Measurements from ENCODE around the gene TSPAN14. TPM values are rescaled to one million over a fixed set of nuclear protein-coding genes. Genes with fewer than 3 reads are reported as not detected.

TSPAN14 gene
- total RNA-seq, 1 experiment from 2014 or later: 73.5 TPM

DNA sequence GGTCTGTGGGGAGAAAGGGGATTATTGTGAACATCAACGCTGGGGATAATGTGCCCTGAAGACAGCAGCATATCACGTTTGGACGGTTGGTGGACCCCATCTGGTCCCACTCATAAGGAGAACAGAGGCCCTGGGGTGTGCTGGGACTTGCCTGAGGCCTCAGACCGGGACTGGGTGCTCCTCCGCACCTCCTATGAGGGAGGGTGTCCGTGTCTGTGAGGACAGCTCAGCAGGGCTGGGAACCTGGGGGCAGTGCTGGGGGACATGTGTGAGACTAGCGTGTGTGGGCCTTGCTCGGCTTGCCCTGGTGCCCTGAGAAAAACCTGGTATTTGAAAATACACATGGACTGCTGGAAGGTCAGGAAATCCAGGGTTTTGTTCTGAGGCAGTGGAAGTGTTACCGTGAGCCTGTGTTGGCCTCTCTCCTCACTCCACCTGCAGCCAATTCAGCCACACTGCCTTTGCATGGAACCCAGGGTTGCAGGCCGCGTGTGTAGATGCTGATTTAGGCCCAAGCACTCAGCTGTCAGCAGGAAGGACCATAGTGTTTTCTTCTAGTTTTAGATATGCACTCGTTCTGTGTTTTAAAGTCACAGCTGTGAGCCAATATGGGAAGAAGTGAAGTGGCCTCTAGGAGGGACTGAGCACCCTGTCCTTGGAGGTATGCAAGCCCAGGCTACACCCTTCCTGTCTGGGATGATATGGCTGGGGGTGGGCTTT lies 70.2 kb downstream of the TSPAN14 start (continued):
- TF ChIP-seq, protein P1, sequence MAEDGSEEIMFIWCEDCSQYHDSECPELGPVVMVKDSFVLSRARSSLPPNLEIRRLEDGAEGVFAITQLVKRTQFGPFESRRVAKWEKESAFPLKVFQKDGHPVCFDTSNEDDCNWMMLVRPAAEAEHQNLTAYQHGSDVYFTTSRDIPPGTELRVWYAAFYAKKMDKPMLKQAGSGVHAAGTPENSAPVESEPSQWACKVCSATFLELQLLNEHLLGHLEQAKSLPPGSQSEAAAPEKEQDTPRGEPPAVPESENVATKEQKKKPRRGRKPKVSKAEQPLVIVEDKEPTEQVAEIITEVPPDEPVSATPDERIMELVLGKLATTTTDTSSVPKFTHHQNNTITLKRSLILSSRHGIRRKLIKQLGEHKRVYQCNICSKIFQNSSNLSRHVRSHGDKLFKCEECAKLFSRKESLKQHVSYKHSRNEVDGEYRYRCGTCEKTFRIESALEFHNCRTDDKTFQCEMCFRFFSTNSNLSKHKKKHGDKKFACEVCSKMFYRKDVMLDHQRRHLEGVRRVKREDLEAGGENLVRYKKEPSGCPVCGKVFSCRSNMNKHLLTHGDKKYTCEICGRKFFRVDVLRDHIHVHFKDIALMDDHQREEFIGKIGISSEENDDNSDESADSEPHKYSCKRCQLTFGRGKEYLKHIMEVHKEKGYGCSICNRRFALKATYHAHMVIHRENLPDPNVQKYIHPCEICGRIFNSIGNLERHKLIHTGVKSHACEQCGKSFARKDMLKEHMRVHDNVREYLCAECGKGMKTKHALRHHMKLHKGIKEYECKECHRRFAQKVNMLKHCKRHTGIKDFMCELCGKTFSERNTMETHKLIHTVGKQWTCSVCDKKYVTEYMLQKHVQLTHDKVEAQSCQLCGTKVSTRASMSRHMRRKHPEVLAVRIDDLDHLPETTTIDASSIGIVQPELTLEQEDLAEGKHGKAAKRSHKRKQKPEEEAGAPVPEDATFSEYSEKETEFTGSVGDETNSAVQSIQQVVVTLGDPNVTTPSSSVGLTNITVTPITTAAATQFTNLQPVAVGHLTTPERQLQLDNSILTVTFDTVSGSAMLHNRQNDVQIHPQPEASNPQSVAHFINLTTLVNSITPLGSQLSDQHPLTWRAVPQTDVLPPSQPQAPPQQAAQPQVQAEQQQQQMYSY (CRISPR knock-in tag; IDR thresholded peaks at IDR 0.05): no peak
- TF ChIP-seq KAT7 (CRISPR knock-in tag; IDR thresholded peaks at IDR 0.05; ENCODE audit: borderline replicate concordance): no peak
- TF ChIP-seq, protein P2, sequence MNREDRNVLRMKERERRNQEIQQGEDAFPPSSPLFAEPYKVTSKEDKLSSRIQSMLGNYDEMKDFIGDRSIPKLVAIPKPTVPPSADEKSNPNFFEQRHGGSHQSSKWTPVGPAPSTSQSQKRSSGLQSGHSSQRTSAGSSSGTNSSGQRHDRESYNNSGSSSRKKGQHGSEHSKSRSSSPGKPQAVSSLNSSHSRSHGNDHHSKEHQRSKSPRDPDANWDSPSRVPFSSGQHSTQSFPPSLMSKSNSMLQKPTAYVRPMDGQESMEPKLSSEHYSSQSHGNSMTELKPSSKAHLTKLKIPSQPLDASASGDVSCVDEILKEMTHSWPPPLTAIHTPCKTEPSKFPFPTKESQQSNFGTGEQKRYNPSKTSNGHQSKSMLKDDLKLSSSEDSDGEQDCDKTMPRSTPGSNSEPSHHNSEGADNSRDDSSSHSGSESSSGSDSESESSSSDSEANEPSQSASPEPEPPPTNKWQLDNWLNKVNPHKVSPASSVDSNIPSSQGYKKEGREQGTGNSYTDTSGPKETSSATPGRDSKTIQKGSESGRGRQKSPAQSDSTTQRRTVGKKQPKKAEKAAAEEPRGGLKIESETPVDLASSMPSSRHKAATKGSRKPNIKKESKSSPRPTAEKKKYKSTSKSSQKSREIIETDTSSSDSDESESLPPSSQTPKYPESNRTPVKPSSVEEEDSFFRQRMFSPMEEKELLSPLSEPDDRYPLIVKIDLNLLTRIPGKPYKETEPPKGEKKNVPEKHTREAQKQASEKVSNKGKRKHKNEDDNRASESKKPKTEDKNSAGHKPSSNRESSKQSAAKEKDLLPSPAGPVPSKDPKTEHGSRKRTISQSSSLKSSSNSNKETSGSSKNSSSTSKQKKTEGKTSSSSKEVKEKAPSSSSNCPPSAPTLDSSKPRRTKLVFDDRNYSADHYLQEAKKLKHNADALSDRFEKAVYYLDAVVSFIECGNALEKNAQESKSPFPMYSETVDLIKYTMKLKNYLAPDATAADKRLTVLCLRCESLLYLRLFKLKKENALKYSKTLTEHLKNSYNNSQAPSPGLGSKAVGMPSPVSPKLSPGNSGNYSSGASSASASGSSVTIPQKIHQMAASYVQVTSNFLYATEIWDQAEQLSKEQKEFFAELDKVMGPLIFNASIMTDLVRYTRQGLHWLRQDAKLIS (CRISPR knock-in tag; IDR thresholded peaks at IDR 0.05; ENCODE audit: borderline replicate concordance): no peak
- no peak for TF ChIP-seq CBFB (CRISPR knock-in tag; IDR thresholded peaks at IDR 0.05; ENCODE audit: low read depth)
- TF ChIP-seq ETV6 (CRISPR knock-in tag; IDR thresholded peaks at IDR 0.05): no peak
- no peak for TF ChIP-seq NR1H2 (CRISPR knock-in tag; IDR thresholded peaks at IDR 0.05)
- no peak for TF ChIP-seq NR3C1 (CRISPR knock-in tag; conservative IDR thresholded peaks at IDR 0.05; ENCODE audit: low read depth)
- TF ChIP-seq NFE2L1 (CRISPR knock-in tag; IDR thresholded peaks at IDR 0.05): no peak

DNA sequence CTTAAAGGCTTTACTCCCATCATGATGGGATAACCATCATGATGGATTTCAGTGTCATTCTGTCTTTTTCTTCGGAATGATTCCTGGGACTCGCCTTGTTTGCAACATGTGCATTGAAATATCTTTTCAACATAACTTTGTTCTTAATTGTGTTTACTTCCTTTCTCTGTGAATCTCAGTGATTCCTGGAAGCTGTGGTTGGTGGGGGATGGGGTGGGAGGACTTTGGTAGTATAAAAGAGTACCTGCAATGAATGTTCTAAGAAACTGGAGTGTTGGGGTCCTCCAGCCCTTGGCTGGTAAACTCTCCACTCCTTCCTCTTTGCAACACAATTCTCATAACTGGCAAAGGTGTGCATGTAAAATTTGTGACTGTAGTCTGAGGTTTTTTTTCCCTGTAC lies 72.1 kb downstream of the TSPAN14 start:
- Mint-ChIP-seq H3K4me3 (no peak overlapping the region), H3K36me3 (no peaks in the 10 kb centered on the region), H3K27ac (no peak overlapping the region), H3K27me3 (ENCODE audit: low read depth) (no peaks in the 10 kb centered on the region), H3K9me3 (no peaks in the 10 kb centered on the region), H3K4me1 (peaks cover 20% of the 10 kb centered on the region)
- DNase-seq (ENCODE audit: low spot score): no peak
- POLR2A ChIA-PET: no interaction called here
- CTCF ChIA-PET: interaction anchor here (0.6 to 1.8 kb wide), 2 partner anchors 20 to 148 kb away, joined by 3 to 4 read pairs; no protein-coding TSS in a partner anchor
- ATAC-seq: no peak
- TF ChIP-seq, protein P1 (CRISPR knock-in tag; IDR thresholded peaks at IDR 0.05): no peak
- no peak for TF ChIP-seq ZNF317 (CRISPR knock-in tag; IDR thresholded peaks at IDR 0.05; ENCODE audit: borderline replicate concordance, low read depth)
- TF ChIP-seq, protein P3, sequence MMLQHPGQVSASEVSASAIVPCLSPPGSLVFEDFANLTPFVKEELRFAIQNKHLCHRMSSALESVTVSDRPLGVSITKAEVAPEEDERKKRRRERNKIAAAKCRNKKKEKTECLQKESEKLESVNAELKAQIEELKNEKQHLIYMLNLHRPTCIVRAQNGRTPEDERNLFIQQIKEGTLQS (CRISPR knock-in tag; conservative IDR thresholded peaks at IDR 0.05): no peak
- TF ChIP-seq ELF4 (CRISPR knock-in tag; IDR thresholded peaks at IDR 0.05; ENCODE audit: low read depth): no peak
- TF ChIP-seq, protein P4, sequence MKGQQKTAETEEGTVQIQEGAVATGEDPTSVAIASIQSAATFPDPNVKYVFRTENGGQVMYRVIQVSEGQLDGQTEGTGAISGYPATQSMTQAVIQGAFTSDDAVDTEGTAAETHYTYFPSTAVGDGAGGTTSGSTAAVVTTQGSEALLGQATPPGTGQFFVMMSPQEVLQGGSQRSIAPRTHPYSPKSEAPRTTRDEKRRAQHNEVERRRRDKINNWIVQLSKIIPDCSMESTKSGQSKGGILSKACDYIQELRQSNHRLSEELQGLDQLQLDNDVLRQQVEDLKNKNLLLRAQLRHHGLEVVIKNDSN (CRISPR knock-in tag; IDR thresholded peaks at IDR 0.05): no peak
- TF ChIP-seq, protein P5, sequence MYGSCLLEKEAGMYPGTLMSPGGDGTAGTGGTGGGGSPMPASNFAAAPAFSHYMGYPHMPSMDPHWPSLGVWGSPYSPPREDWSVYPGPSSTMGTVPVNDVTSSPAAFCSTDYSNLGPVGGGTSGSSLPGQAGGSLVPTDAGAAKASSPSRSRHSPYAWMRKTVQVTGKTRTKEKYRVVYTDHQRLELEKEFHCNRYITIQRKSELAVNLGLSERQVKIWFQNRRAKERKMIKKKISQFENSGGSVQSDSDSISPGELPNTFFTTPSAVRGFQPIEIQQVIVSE (CRISPR knock-in tag; IDR thresholded peaks at IDR 0.05; ENCODE audit: borderline replicate concordance): no peak
- TF ChIP-seq, protein P6, sequence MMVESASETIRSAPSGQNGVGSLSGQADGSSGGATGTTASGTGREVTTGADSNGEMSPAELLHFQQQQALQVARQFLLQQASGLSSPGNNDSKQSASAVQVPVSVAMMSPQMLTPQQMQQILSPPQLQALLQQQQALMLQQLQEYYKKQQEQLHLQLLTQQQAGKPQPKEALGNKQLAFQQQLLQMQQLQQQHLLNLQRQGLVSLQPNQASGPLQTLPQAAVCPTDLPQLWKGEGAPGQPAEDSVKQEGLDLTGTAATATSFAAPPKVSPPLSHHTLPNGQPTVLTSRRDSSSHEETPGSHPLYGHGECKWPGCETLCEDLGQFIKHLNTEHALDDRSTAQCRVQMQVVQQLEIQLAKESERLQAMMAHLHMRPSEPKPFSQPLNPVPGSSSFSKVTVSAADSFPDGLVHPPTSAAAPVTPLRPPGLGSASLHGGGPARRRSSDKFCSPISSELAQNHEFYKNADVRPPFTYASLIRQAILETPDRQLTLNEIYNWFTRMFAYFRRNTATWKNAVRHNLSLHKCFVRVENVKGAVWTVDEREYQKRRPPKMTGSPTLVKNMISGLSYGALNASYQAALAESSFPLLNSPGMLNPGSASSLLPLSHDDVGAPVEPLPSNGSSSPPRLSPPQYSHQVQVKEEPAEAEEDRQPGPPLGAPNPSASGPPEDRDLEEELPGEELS (CRISPR knock-in tag; IDR thresholded peaks at IDR 0.05): no peak
- TF ChIP-seq NFYB (CRISPR knock-in tag; conservative IDR thresholded peaks at IDR 0.05; ENCODE audit: low read depth): no peak

All from WTC11 (cell line).